ENCODE data around the gene FAM161A.
"Not testable (repeated sequence)": the region's sequence is repeated elsewhere in the genome, so short reads cannot be mapped to it uniquely, and the experiment has no call there.

FAM161A gene

DNA sequence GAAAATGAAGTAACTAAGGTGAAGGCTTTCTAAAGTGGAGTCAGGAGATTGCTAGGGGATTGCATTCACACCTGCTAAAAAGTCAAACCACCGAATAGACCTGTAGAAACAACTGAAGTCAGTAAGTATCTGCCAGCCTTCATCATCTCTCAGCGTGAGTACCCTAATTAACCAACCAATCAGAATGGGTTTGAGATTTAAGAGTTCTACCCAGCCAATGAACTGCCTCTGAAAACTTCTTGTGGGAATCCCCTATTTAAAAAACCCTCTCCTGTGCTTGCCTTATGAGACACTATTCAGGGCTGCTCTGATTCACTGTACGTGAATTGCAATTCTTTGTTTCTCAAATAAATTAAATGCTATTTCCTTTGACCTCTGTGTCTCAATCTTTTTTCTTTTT, 3.4 kb upstream of the FAM161A start:
- H3K9me3 Mint-ChIP-seq = peaks cover 2% of the 10 kb centered on the region
- H3K4me1 Mint-ChIP-seq = peaks cover 9% of the 10 kb centered on the region
- ATAC-seq (no peak), DNase-seq (ENCODE audit: low spot score in 2 of 2) (no peak)
- no peak overlapping the region for H3K27ac Mint-ChIP-seq
- no peak overlapping the region for H3K4me3 Mint-ChIP-seq
- peaks cover 13% of the 10 kb centered on the region for H3K36me3 Mint-ChIP-seq

DNA sequence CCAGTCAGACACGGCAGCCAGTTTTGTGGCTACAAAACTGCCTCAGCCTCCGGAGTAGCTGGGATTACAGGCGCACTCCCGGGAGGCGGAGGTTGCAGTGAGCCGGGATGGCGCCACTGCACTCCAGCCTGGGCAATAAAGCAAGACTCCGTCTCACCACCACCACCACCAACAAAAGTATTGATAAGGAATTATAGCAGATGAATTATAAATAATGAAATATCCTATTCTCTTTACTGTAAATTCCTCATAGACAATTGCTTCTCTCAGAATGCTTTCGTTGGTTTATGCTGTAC, 1.4 kb upstream of the FAM161A start:
- Mint-ChIP-seq H3K27ac (peak overlapping the region; percentile 95), H3K4me3 (peak overlapping the region; percentile 90), H3K9me3 (no peaks in the 10 kb centered on the region), H3K4me1 (peaks cover 9% of the 10 kb centered on the region), H3K36me3 (peaks cover 13% of the 10 kb centered on the region)
- no peak for DNase-seq (ENCODE audit: low spot score in 2 of 2)
- ATAC-seq = no peak

DNA sequence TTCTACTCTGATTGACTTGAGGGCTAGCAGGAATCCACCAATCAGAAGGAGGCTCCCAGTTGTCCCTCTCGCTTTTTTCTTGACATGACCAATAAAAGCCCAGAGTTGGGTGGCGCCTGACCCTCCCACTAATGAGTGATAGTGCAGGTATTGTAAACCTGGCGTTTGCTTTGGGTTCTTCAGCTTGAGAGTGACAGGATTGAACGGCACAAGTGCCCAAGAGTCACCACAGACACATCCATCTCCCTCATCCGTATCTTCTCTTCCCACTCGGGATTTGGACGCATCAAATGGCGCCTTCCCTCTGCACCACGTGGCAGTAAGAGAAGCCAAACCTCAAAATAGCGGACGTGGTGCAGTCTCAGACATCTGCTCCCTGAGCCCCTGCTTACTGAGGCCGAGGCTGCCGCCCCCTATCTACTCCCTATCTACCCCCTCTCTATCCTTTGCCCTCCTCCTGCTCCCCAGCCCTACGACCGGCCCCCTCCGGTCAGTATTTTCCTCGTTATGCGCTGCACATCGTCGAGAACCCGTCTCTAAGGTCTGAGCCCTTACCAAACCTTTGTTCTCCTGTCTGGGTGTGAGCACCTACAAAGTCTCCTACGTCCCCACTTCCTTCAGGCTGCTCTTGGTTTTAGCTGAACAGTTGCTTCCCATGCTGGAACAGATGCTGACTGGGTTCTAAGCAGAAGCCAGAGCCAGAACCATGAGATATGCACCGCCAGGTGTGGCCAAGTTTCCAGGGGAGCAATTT, 881 bp upstream of the FAM161A start:
- no peaks in the 10 kb centered on the region for H3K9me3 Mint-ChIP-seq
- ATAC-seq (peak; percentile 95), DNase-seq (ENCODE audit: low spot score in 2 of 2) (peak in 1 of 2 donors; percentile 68)
- peak overlapping the region; percentile 90 for H3K4me3 Mint-ChIP-seq
- H3K36me3 Mint-ChIP-seq = peaks cover 13% of the 10 kb centered on the region
- H3K4me1 Mint-ChIP-seq = peaks cover 9% of the 10 kb centered on the region
- peak overlapping the region; percentile 95 for H3K27ac Mint-ChIP-seq

DNA sequence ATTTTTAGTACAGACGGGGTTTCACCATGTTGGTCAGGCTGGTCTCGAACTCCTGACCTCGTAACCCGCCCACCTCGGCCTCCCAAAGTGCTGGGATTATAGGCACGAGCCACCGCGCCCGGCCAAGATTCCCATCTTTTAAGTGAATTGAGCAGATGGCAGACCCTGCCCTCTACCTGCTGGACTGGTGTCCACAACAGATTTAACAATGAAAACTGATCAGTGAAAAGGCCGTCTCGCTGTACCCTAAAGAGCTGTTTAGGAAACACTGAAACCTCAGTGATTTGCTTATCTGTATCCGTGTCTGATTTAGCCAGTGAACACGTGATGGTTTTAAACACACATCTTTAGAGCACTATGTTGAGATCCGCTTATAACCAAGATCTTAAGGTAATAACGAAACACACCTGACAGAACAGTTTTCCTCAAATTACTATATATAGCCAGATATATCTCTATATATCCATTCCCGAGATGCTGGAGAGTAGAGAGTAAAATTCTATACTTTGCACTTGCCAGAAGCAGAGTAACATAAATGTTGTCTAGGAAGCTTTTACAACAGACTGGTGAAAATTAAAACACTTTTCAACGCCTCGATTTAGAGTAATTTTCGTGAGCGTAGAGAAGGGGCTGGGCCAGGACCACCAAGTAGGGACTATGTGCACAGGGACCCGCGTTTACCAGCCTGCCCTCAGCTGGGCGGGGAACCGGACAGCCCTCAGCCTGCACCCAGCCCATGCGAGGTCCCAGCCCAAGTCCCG, 594 bp downstream of the FAM161A start:
- peaks cover 13% of the 10 kb centered on the region for H3K36me3 Mint-ChIP-seq
- H3K4me3 Mint-ChIP-seq = peak overlapping the region; percentile 90
- peak; percentile 73 for ATAC-seq
- H3K9me3 Mint-ChIP-seq = no peaks in the 10 kb centered on the region
- DNase-seq (ENCODE audit: low spot score in 2 of 2) = no peak
- H3K4me1 Mint-ChIP-seq = peaks cover 9% of the 10 kb centered on the region
- peak overlapping the region; percentile 95 for H3K27ac Mint-ChIP-seq

DNA sequence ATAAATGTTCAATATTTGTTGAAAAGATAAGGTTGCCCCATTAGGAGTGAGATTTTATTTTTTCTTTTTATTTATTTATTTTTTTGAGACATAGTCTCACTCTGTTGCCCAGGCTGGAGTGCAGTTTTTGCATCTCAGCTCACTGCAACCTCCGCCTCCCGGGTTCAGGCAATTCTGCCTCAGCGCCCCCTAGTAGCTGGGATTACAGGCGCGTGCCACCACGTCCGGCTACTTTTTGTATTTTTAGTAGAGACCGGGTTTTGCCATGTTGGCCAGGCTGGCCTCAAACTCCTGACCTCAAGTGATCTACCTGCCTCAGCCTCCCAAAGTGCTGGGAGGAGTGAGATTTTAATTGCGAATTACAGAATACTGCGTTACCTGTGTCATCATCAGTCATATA, 2.6 kb downstream of the FAM161A start:
- H3K36me3 Mint-ChIP-seq = peaks cover 13% of the 10 kb centered on the region
- not testable (repeated sequence) for H3K4me3 Mint-ChIP-seq; ATAC-seq; H3K4me1 Mint-ChIP-seq; H3K9me3 Mint-ChIP-seq; H3K27ac Mint-ChIP-seq; DNase-seq (ENCODE audit: low spot score in 2 of 2)

DNA sequence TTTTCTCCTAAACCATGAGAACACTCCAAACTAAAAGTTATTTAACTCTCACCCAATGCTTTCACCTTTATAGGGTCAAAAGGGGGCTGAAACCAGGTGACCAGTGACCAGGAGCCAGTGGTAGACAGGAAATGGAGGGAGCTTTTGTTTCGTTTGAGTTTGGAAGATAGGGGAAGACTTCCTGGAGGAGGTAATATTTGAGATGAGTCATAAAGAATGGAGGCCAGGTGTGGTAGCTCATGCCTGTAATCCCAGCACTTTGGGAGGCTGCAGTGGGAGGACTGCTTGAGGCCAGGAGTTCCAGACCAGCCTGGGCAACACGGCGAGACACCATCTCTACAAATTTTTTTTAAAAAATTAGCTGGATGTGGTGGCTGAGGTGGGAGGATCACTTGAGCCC, 8.5 kb downstream of the FAM161A start:
- Mint-ChIP-seq H3K9me3 (no peaks in the 10 kb centered on the region), H3K4me1 (no peaks in the 10 kb centered on the region), H3K4me3 (no peak overlapping the region), H3K36me3 (no peaks in the 10 kb centered on the region), H3K27ac (no peak overlapping the region)
- no peak for DNase-seq (ENCODE audit: low spot score in 2 of 2)
- no peak for ATAC-seq

DNA sequence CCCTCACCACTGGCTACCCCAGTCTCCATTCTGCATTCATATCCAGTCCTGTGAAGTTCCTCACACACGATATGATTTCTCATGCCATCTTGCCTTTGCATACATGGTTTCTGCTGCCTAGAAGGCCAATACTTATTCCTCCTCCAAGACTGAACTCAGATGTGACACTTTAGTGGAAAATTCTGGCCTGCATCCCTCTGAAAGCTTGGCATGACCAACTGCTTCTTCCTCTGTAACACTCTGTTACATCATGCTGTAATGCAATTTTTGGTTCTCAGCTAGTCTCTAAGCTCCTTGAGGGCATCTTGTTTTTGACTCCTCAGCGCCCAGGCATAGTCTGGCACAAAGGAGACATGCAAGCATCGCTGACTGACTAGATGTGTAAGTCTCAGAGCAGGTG, 12.6 kb downstream of the FAM161A start:
- Mint-ChIP-seq H3K9me3 (no peaks in the 10 kb centered on the region), H3K4me3 (no peak overlapping the region), H3K27ac (no peak overlapping the region), H3K4me1 (no peaks in the 10 kb centered on the region), H3K36me3 (no peaks in the 10 kb centered on the region)
- no peak for ATAC-seq
- DNase-seq (ENCODE audit: low spot score in 2 of 2) = no peak

DNA sequence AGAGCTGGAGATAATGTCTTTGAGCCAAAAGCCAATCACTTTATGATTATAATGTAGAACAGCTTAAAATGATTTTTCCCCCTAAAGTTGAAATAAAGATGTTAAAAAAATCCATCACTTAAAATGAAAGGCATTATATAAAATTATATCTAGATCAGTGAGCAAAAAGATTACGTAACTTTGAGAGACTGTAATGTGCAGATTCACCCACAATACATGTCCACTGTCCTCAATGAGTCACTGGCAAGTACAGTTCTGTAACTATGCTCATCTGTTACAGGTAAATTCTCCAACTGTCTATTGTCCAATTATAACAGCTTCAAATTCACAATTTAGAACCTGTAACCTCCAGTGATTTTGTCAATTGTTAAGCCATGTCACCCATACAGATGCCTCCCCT, 19.0 kb downstream of the FAM161A start:
- ATAC-seq (no peak), DNase-seq (ENCODE audit: low spot score in 2 of 2) (no peak)
- Mint-ChIP-seq H3K4me3 (no peak overlapping the region), H3K27ac (no peak overlapping the region), H3K36me3 (no peaks in the 10 kb centered on the region), H3K4me1 (no peaks in the 10 kb centered on the region), H3K9me3 (peaks cover 3% of the 10 kb centered on the region)

DNA sequence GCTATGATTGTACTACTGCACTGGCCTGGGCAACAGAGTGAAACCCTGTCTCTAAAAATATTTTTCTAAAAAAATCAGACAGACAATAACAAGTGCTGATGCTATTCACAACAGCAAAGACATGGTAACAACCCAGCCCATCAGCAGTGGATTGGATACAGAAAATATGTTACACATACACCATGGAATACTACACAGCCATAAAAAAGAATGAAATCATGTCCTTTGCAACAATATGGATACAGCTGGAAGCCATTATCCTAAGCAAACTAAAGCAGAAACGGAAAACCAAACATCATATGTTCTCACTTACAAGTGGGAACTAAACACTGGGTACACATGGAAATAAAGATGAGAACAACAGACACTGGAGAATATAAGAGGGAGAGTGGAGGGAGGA, 19.9 kb downstream of the FAM161A start:
- DNase-seq (ENCODE audit: low spot score in 2 of 2) (no peak), ATAC-seq (no peak)
- Mint-ChIP-seq H3K9me3 (peaks cover 3% of the 10 kb centered on the region), H3K36me3 (no peaks in the 10 kb centered on the region), H3K4me1 (no peaks in the 10 kb centered on the region), H3K27ac (no peak overlapping the region), H3K4me3 (no peak overlapping the region)

- peaks cover 3% of the 10 kb centered on the region for H3K9me3 Mint-ChIP-seq
- no peak overlapping the region for H3K4me3 Mint-ChIP-seq
- DNase-seq (ENCODE audit: low spot score in 2 of 2) (peak in 1 of 2 donors; percentile 32), ATAC-seq (no peak)
- H3K36me3 Mint-ChIP-seq = no peaks in the 10 kb centered on the region
- no peak overlapping the region for H3K27ac Mint-ChIP-seq
- H3K4me1 Mint-ChIP-seq = no peaks in the 10 kb centered on the region
Measured at GRCh38 chr2:61832183-61832841, 21.5 kb downstream of the FAM161A start.

GRCh38 chr2:61822255-61822654, 31.6 kb downstream of the FAM161A start:
- H3K4me3 Mint-ChIP-seq = no peak overlapping the region
- ATAC-seq (no peak), DNase-seq (ENCODE audit: low spot score in 2 of 2) (no peak)
- no peaks in the 10 kb centered on the region for H3K9me3 Mint-ChIP-seq
- no peaks in the 10 kb centered on the region for H3K36me3 Mint-ChIP-seq
- no peaks in the 10 kb centered on the region for H3K4me1 Mint-ChIP-seq
- no peak overlapping the region for H3K27ac Mint-ChIP-seq

DNA sequence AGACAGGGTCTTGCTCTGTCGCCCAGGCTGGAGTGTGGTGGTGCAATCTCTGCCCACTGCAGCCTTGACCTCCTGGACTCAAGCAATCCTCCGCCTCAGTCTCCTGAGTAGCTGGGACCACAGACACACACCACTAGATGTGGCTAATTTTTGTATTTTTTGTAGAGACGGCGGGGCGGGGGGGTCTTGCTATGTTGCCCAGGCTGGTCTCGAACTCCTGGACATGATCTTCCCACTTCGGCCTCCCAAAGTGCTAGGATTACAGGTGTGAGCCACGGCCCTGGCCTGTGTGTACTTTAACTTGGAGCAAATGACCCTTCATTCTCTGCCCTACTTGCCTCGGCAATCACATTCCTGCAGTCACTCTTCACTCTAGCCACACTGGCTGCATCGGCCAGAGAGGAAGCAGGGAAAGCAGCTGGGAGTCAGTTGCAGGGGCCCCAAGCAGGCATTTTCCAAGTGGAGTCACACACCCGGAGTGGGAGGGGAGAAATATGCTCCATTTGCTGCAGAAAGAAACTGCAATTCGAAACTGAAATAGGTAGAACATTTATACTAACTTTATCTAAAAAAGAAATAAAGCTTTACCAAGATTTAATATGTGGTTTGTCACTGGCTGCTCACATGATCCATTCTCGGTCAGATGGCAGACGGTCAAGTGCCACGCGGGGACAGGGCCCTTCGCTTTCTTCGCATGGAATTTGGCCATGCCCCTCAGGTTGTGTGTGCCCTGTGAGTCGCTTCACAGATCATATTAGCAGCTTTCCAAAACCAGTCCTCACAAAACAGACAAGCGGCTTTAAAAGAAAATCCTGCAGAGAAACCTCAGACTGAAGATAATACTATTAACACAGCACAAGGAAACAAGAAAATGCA, 37.1 kb downstream of the FAM161A start:
- DNase-seq (ENCODE audit: low spot score in 2 of 2) = no peak

DNA sequence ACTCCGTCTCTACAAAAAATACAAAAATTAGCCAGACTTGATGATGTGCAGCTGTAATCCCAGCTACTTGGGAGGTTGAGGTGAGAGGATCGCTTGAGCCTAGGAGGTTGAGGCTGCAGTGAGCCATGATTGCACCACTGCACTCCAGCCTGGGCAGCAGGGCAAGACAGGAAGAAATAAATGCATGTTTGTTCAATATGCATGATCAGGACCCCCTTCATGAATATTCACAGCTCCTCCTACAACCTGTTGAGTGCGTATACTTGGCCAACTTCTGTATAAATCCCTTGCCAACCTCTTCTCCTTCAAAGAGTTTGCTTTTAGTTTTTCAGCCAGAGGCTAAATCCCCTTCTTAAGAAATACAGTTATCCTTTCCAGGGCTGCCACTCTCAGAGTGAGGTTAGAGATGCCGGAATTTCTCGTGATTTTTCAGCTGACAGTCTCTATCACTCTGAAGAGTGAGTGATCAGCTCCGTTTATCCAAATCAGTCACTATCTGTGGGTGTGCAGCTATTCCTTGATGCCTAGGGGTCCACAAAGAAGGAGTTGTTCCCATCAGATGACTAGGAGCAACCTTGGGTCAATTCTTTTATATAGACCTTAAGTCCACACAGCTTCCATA, 39.2 kb downstream of the FAM161A start:
- Mint-ChIP-seq H3K27ac (no peak overlapping the region), H3K9me3 (no peaks in the 10 kb centered on the region), H3K36me3 (no peaks in the 10 kb centered on the region), H3K4me1 (no peaks in the 10 kb centered on the region), H3K4me3 (no peak overlapping the region)
- ATAC-seq = no peak
- DNase-seq (ENCODE audit: low spot score in 2 of 2) = no peak

More for the DNA sequence above, 37.1 kb downstream of the FAM161A start:
- ATAC-seq = no peak
- Mint-ChIP-seq H3K27ac (no peak overlapping the region), H3K4me1 (no peaks in the 10 kb centered on the region), H3K4me3 (no peak overlapping the region), H3K36me3 (no peaks in the 10 kb centered on the region), H3K9me3 (no peaks in the 10 kb centered on the region)

- not testable (repeated sequence) for DNase-seq (ENCODE audit: low spot score in 2 of 2); H3K27ac Mint-ChIP-seq; H3K9me3 Mint-ChIP-seq; H3K4me3 Mint-ChIP-seq; H3K36me3 Mint-ChIP-seq; H3K4me1 Mint-ChIP-seq; ATAC-seq
Measured at GRCh38 chr2:61813314-61813713, 40.5 kb downstream of the FAM161A start.

GRCh38 chr2:61811821-61812220, 42.0 kb downstream of the FAM161A start:
- no peaks in the 10 kb centered on the region for H3K36me3 Mint-ChIP-seq
- no peak overlapping the region for H3K4me3 Mint-ChIP-seq
- H3K27ac Mint-ChIP-seq = no peak overlapping the region
- no peaks in the 10 kb centered on the region for H3K9me3 Mint-ChIP-seq
- ATAC-seq (no peak), DNase-seq (ENCODE audit: low spot score in 2 of 2) (no peak)
- no peaks in the 10 kb centered on the region for H3K4me1 Mint-ChIP-seq

Measured in stimulated activated effector memory CD8-positive, alpha-beta T cell treated with anti-CD3 and anti-CD28 coated beads, Interleukin-12 subunit alpha, Interleukin-12 subunit beta, amount 100 ng/mL, for 72 hours (primary cell).